Body of pancreas (tissue), 4 donors: ENCODE data around the gene LCK.

Experiments used
- CTCF ChIP-seq, 7 experiments: fragments of 450-650 bp in 4 of 7; fragments of 200-600 bp in 3 of 7; sonication (generic) in 3 of 7; IDR thresholded peaks; one replicate each; pipeline ENCODE4 v1.5.1; 2016 to 2019; ENCODE audit warnings: antibody characterized with exemption in 7 of 7
- POLR2A ChIP-seq, 3 donors: fragments of 450-650 bp; IDR thresholded peaks; one replicate each; pipeline ENCODE4 v1.6.1; 2016; ENCODE audit warnings: antibody characterized with exemption in 3 of 3, mild to moderate bottlenecking in 2 of 3

GRCh38 chr1:32247452-32247851 lies 3.6 kb upstream of the LCK start:
- TF ChIP-seq CTCF (IDR thresholded peaks at IDR 0.05) = no peak
- TF ChIP-seq POLR2A (IDR thresholded peaks at IDR 0.05) = no peak
